Sigmoid colon (tissue), 3 donors: ENCODE data around the gene DMP1.

Experiments
- POLR2A ChIP-seq, 2 donors: fragments of 450-650 bp; IDR thresholded peaks; one replicate each; pipeline ENCODE4 v1.6.1; 2016; ENCODE audit warnings: antibody characterized with exemption in 2 of 2, mild to moderate bottlenecking in 2 of 2, moderate library complexity in 2 of 2
- TF ChIP-seq, protein P1 (sequence below), 4 experiments: fragments of 450-650 bp in 3 of 4; fragments of 200-600 bp in 1 of 4; IDR thresholded peaks; one replicate each; pipeline ENCODE4 v1.5.1; 2016 to 2019; ENCODE audit warnings: antibody characterized with exemption in 4 of 4, mild to moderate bottlenecking in 3 of 4, moderate library complexity in 2 of 4

DNA sequence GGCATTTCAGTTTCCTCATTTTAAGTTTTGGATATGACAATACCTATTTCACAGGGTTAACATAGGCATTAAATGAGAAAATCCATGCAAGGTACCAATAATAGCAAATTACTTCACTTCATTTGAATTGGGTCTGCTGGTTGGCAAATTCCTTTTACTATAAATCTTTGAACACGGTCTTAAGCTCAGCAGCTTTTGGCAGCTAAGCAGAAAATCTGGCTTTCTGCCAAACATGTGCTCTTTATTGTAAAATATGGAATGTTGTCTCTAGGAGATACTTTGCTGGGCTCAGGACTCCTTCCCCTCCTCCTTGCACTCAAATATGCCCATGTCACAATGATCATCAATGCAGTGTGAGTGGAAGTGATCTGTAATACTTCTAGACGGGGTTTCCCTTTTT lies 16.8 kb upstream of the DMP1 start:
- no peak for TF ChIP-seq POLR2A (IDR thresholded peaks at IDR 0.05)
- TF ChIP-seq, protein P1, sequence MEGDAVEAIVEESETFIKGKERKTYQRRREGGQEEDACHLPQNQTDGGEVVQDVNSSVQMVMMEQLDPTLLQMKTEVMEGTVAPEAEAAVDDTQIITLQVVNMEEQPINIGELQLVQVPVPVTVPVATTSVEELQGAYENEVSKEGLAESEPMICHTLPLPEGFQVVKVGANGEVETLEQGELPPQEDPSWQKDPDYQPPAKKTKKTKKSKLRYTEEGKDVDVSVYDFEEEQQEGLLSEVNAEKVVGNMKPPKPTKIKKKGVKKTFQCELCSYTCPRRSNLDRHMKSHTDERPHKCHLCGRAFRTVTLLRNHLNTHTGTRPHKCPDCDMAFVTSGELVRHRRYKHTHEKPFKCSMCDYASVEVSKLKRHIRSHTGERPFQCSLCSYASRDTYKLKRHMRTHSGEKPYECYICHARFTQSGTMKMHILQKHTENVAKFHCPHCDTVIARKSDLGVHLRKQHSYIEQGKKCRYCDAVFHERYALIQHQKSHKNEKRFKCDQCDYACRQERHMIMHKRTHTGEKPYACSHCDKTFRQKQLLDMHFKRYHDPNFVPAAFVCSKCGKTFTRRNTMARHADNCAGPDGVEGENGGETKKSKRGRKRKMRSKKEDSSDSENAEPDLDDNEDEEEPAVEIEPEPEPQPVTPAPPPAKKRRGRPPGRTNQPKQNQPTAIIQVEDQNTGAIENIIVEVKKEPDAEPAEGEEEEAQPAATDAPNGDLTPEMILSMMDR (IDR thresholded peaks at IDR 0.05) = no peak
